Astrocyte (in vitro differentiated cells and primary cell): ENCODE data around the gene CCDC200.

Source experiments
- CTCF ChIP-seq: IDR thresholded peaks from 2 replicates; pipeline ENCODE4 v1.5.1; 2011; ENCODE audit warnings: low read depth, mild to moderate bottlenecking, inconsistent platforms, low read length, moderate library complexity; ENCODE audit not compliant: insufficient read depth
- EZH2 ChIP-seq: IDR thresholded peaks from 2 replicates; pipeline ENCODE4 v1.6.1; 2012; ENCODE audit warnings: mild to moderate bottlenecking, low read length, inconsistent platforms; ENCODE audit not compliant: insufficient read depth

DNA sequence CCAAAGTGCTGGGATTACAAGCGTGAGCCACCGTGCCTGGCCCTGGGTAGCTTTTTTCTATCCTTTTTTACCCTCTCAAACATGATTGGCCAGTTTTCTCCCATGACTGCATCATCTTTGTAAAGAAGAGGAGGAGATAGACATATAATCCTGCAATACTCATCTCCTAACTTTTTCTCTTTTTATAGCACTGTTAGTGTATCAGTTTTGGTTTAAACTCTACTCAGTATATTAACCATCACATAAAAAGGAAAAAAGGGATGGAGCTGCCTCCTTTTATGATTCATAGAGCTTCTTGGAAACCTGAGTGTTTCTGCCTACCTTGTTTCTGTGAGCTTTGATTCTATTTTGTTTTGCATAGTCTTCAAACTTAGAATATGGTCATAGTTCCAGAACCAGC, 28.8 kb downstream of the CCDC200 start:
- TF ChIP-seq CTCF (no peak), EZH2 (no peak)
